ENCODE results near the gene TMEM82. TPM values are rescaled to one million over a fixed set of nuclear protein-coding genes. Genes with fewer than 3 reads are reported as not detected.
"Not testable (repeated sequence)": the region's sequence is repeated elsewhere in the genome, so short reads cannot be mapped to it uniquely, and the experiment has no call there.

The TMEM82 gene
- not detected for total RNA-seq

DNA sequence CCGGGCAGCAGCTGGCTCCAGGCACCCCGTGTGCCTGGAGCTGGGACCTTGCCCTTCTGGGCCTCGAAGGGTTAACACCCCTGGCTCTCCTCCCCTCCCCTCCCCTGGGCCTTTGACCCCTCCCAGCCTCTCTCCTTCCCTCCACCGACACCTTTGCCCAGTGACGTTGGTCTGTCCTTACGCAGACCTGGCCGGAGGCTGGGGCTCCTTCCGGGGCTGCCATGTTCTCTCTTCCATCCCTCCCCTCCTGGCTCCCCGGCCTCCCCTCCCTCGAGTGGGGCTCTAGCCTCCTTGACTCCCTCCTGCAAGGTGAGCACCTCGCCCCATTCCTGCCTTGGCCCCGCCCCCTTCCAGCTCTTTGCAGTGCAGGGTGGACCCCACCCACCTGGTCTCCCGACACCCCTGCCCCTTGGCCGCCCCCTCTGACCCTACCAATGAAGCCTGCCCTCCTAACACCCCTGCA lies at the start of gene TMEM82:
TMEM82 (plus strand) TSS at position 161 of the 463 bp plus-strand sequence; CDS start at position 222, 61 bp downstream.
- Histone ChIP-seq H3K27ac (ENCODE audit: low read depth, low read length) (no peak within 1 kb of the TSS), H3K36me3 (ENCODE audit: control insufficient read depth in 3 of 3, insufficient read depth in 3 of 3, low read length in 3 of 3) (peaks cover 0 to 10% (median 9%) of the 10 kb centered on the region in 3 donors), H3K9ac (ENCODE audit: low read depth in 1 of 3, low read length in 3 of 3) (peak within 1 kb of the TSS in 2 of 3 donors; percentile 36 to 62), H3K9me3 (ENCODE audit: control insufficient read depth in 3 of 3, low read length in 3 of 3) (no peaks in the 10 kb centered on the region), H3K4me1 (ENCODE audit: control insufficient read depth in 3 of 3, insufficient read depth in 3 of 3, low read length in 3 of 3) (peaks cover 23 to 34% (median 29%) of the 10 kb centered on the region in 3 donors), H3K4me3 (ENCODE audit: low read length in 3 of 3) (no peak within 1 kb of the TSS), H3K27me3 (ENCODE audit: control insufficient read depth in 3 of 3, insufficient read depth in 3 of 3, low read length in 3 of 3) (no peaks in the 10 kb centered on the region)

DNA sequence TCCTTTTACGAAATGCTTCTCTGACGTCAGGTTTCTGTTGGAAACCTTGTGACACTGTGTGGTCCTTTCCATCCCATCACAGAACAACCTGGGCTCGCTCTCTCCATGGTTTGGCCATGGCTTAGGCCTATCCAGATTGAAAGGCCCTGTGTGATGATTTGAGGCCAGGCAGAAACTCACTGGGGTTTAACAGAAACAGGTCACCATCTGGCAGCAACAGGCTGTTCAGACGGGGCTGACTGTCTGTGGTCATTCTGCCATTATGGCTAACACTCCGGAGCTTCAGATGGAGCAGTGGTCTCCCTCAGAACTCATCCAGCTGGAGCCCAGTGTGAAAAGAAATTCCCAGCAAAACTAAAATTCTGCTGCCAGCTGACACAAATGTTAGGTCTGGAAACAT lies 48.9 kb upstream of the TMEM82 start:
- peaks cover 2 to 8% (median 4%) of the 10 kb centered on the region in 3 donors for H3K36me3 ChIP-seq (ENCODE audit: control insufficient read depth in 3 of 3, insufficient read depth in 3 of 3, low read length in 3 of 3)
- no peaks in the 10 kb centered on the region for H3K9me3 ChIP-seq (ENCODE audit: control insufficient read depth in 3 of 3, low read length in 3 of 3)
- H3K4me1 ChIP-seq (ENCODE audit: control insufficient read depth in 3 of 3, insufficient read depth in 3 of 3, low read length in 3 of 3), result peaks cover 24 to 42% (median 35%) of the 10 kb centered on the region in 3 donors
- no peaks in the 10 kb centered on the region for H3K27me3 ChIP-seq (ENCODE audit: control insufficient read depth in 3 of 3, insufficient read depth in 3 of 3, low read length in 3 of 3)
- H3K27ac ChIP-seq (ENCODE audit: low read depth, low read length), result no peak overlapping the region
- peak overlapping the region in 1 of 3 donors; percentile 33 for H3K9ac ChIP-seq (ENCODE audit: low read depth in 1 of 3, low read length in 3 of 3)
- H3K4me3 ChIP-seq (ENCODE audit: low read length in 3 of 3), result no peak overlapping the region

DNA sequence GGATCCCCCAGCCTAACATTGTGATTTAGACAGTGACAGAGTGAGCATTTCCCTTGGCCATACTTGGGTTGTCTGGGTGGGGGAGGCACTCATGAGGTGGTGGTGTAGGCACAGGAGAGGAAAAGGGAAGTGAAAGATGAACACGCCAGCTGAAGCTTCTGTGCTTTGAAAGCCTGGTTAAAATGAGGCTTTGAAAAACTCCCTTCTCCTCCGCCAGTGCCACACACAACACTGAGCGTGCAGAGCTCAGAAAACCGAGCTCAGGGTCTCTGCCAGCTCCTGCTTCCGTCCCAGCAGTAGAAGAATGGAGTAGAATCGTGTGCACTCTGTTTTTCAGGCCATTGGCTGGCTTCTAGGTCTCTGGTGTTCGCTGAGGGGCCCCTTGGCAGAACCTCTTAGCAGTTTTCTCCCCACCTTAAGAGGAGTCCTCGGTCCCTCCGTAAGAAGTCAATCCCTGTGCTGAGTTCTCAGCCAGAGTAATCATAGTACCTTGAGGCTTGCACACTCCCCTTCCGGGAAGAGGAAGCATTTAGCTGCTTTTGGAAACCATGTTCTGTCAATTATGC lies 45.3 kb upstream of the TMEM82 start:
- peak overlapping the region in 1 of 3 donors; percentile 58 for H3K9ac ChIP-seq (ENCODE audit: low read depth in 1 of 3, low read length in 3 of 3)
- H3K36me3 ChIP-seq (ENCODE audit: control insufficient read depth in 3 of 3, insufficient read depth in 3 of 3, low read length in 3 of 3), result peaks cover 2 to 12% (median 4%) of the 10 kb centered on the region in 3 donors
- no peaks in the 10 kb centered on the region for H3K9me3 ChIP-seq (ENCODE audit: control insufficient read depth in 3 of 3, low read length in 3 of 3)
- peaks cover 22 to 40% (median 28%) of the 10 kb centered on the region in 3 donors for H3K4me1 ChIP-seq (ENCODE audit: control insufficient read depth in 3 of 3, insufficient read depth in 3 of 3, low read length in 3 of 3)
- peak overlapping the region; percentile 49 for H3K27ac ChIP-seq (ENCODE audit: low read depth, low read length)
- no peaks in the 10 kb centered on the region for H3K27me3 ChIP-seq (ENCODE audit: control insufficient read depth in 3 of 3, insufficient read depth in 3 of 3, low read length in 3 of 3)
- H3K4me3 ChIP-seq (ENCODE audit: low read length in 3 of 3), result peak overlapping the region in 1 of 3 donors; percentile 19

DNA sequence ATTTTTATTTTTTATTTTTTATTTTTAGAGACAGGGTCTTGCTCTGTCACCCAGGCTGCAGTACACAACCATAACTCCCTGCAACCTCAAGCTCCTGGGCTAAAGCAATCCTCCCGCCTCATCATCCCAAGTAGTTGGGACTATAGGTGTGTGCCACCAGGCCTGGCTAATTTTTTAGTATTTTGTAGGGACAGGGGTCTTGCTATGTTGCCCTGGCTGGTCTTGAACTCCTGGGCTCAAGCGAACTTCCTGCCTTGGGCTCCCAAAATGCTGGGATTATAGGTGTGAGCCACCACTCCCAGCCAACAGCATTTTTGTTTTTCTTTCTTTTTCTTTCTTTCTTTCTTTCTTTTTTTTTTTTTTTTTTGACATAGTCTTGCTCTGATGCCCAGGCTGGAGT lies 44.1 kb upstream of the TMEM82 start:
- H3K4me1 ChIP-seq (ENCODE audit: control insufficient read depth in 3 of 3, insufficient read depth in 3 of 3, low read length in 3 of 3), result peaks cover 20 to 43% (median 30%) of the 10 kb centered on the region in 3 donors
- no peak overlapping the region for H3K4me3 ChIP-seq (ENCODE audit: low read length in 3 of 3)
- peaks cover 2 to 12% (median 4%) of the 10 kb centered on the region in 3 donors for H3K36me3 ChIP-seq (ENCODE audit: control insufficient read depth in 3 of 3, insufficient read depth in 3 of 3, low read length in 3 of 3)
- no peak overlapping the region for H3K27ac ChIP-seq (ENCODE audit: low read depth, low read length)
- no peaks in the 10 kb centered on the region for H3K27me3 ChIP-seq (ENCODE audit: control insufficient read depth in 3 of 3, insufficient read depth in 3 of 3, low read length in 3 of 3)
- no peak overlapping the region for H3K9ac ChIP-seq (ENCODE audit: low read depth in 1 of 3, low read length in 3 of 3)
- no peaks in the 10 kb centered on the region for H3K9me3 ChIP-seq (ENCODE audit: control insufficient read depth in 3 of 3, low read length in 3 of 3)

DNA sequence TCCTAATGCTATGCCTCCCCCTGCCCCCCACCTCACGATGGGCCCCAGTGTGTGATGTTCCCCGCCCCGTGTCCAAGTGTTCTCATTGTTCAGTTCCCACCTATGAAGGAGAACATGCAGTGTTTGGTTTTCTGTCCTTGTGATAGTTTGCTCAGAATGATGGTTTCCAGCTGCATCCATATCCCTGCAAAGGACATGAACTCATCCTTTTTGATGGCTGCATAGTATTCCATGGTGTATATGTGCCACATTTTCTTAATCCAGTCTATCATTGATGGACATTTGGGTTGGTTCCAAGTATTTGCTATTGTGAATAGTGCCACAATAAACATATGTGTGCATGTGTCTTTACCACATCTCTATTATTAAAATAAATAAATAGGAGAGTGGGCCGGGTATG lies 43.0 kb upstream of the TMEM82 start:
- not testable (repeated sequence) for H3K4me3 ChIP-seq (ENCODE audit: low read length in 3 of 3); H3K27me3 ChIP-seq (ENCODE audit: control insufficient read depth in 3 of 3, insufficient read depth in 3 of 3, low read length in 3 of 3); H3K9ac ChIP-seq (ENCODE audit: low read depth in 1 of 3, low read length in 3 of 3); H3K27ac ChIP-seq (ENCODE audit: low read depth, low read length); H3K9me3 ChIP-seq (ENCODE audit: control insufficient read depth in 3 of 3, low read length in 3 of 3)
- H3K4me1 ChIP-seq (ENCODE audit: control insufficient read depth in 3 of 3, insufficient read depth in 3 of 3, low read length in 3 of 3), result peaks cover 26 to 48% (median 36%) of the 10 kb centered on the region in 3 donors
- peaks cover 0 to 12% (median 4%) of the 10 kb centered on the region in 3 donors for H3K36me3 ChIP-seq (ENCODE audit: control insufficient read depth in 3 of 3, insufficient read depth in 3 of 3, low read length in 3 of 3)

DNA sequence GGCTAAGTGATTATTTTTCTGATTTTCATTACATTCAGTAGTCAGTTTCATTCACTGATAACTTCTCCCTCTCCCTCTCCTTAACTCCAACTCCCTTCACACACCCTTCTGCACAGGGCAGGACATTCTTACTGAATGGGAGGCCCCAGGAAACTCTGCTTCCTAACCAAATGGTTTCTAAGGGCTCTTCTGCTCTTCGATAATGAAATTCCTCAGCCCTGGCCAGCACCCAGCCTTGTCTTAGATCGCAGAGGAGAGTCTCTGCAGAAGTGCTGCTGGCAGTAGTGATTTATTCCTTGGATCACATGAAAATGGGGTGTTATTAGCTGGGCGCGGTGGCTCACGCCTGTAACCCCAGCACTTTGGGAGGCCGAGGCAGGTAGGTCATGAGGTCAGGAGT lies 41.8 kb upstream of the TMEM82 start:
- Histone ChIP-seq H3K9me3 (ENCODE audit: control insufficient read depth in 3 of 3, low read length in 3 of 3) (no peaks in the 10 kb centered on the region), H3K4me1 (ENCODE audit: control insufficient read depth in 3 of 3, insufficient read depth in 3 of 3, low read length in 3 of 3) (peaks cover 35 to 60% (median 47%) of the 10 kb centered on the region in 3 donors), H3K27me3 (ENCODE audit: control insufficient read depth in 3 of 3, insufficient read depth in 3 of 3, low read length in 3 of 3) (no peaks in the 10 kb centered on the region), H3K36me3 (ENCODE audit: control insufficient read depth in 3 of 3, insufficient read depth in 3 of 3, low read length in 3 of 3) (peaks cover under 1 to 12% (median 4%) of the 10 kb centered on the region in 3 donors), H3K9ac (ENCODE audit: low read depth in 1 of 3, low read length in 3 of 3) (no peak overlapping the region), H3K4me3 (ENCODE audit: low read length in 3 of 3) (no peak overlapping the region), H3K27ac (ENCODE audit: low read depth, low read length) (no peak overlapping the region)

DNA sequence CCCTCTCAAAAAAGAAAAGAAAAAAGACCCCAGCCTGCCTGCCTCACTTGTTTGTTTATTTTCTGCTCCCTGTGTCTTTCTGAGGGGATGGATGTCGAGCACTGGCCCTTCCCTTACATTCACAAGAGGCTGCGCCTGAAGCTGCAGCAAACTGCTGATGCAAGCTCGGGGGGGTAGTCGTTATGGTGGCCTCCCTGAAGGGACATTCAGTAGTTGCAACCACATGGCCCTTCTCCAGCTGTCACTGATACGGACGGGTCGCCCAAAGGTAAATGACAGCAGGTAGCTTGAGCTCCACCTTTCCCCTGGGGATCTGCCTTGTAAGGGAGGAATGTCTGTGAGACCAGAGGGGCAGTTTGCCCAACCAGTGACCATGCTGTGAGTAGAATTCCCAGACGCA lies 40.5 kb upstream of the TMEM82 start:
- H3K9ac ChIP-seq (ENCODE audit: low read depth in 1 of 3, low read length in 3 of 3), result no peak overlapping the region
- H3K36me3 ChIP-seq (ENCODE audit: control insufficient read depth in 3 of 3, insufficient read depth in 3 of 3, low read length in 3 of 3), result peaks cover under 1 to 10% (median 6%) of the 10 kb centered on the region in 3 donors
- no peak overlapping the region for H3K4me3 ChIP-seq (ENCODE audit: low read length in 3 of 3)
- H3K4me1 ChIP-seq (ENCODE audit: control insufficient read depth in 3 of 3, insufficient read depth in 3 of 3, low read length in 3 of 3), result peaks cover 35 to 67% (median 50%) of the 10 kb centered on the region in 3 donors
- no peaks in the 10 kb centered on the region for H3K27me3 ChIP-seq (ENCODE audit: control insufficient read depth in 3 of 3, insufficient read depth in 3 of 3, low read length in 3 of 3)
- H3K27ac ChIP-seq (ENCODE audit: low read depth, low read length), result no peak overlapping the region
- no peaks in the 10 kb centered on the region for H3K9me3 ChIP-seq (ENCODE audit: control insufficient read depth in 3 of 3, low read length in 3 of 3)

DNA sequence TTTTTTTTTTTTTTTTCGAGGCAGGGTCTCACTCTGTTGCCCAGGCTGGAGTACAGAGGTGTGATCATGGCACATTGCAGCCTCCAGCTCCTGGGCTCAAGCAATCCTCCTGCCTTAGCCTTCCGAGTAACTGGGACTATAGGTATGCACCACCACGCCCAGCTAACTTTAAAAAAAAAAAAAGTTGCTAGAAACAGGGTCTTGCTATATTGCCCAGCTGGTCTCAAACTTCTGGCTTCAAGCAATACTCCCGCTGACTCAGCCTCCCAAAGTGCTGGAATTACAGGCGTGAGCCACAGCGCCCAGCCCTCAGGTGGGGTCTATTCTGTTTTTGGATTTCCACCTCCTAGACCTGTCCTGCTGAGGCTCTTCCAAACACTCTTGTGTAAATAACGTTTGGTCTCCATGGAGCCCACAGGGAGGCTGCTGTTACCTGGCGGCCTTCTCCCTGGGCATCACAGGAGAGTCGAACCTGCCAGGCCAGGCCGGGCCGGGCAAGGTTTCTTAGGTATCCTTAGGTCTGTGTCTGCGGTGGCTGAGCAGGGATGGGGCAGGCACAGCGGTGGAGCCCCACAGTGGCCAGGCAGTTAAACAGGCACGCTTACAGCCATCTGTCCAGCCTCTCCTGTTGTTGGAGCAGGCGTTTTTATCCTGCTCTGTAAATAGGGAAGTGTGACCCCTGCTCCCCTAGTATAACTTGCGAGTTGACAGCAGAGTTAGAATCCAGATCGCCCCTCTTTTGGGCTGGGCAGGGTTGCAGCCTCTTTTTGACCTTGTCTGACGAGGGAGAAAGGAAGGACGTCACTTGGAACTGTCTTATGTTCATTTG lies 39.4 kb upstream of the TMEM82 start:
- H3K9me3 ChIP-seq (ENCODE audit: control insufficient read depth in 3 of 3, low read length in 3 of 3), result no peaks in the 10 kb centered on the region
- H3K9ac ChIP-seq (ENCODE audit: low read depth in 1 of 3, low read length in 3 of 3), result peak overlapping the region; percentile 63 to 79 (median 69)
- H3K4me3 ChIP-seq (ENCODE audit: low read length in 3 of 3), result peak overlapping the region in 2 of 3 donors; percentile 10 to 29
- H3K36me3 ChIP-seq (ENCODE audit: control insufficient read depth in 3 of 3, insufficient read depth in 3 of 3, low read length in 3 of 3), result peaks cover 0 to 6% (median 4%) of the 10 kb centered on the region in 3 donors
- peaks cover 44 to 67% (median 56%) of the 10 kb centered on the region in 3 donors for H3K4me1 ChIP-seq (ENCODE audit: control insufficient read depth in 3 of 3, insufficient read depth in 3 of 3, low read length in 3 of 3)
- H3K27me3 ChIP-seq (ENCODE audit: control insufficient read depth in 3 of 3, insufficient read depth in 3 of 3, low read length in 3 of 3), result no peaks in the 10 kb centered on the region
- peak overlapping the region; percentile 89 for H3K27ac ChIP-seq (ENCODE audit: low read depth, low read length)

DNA sequence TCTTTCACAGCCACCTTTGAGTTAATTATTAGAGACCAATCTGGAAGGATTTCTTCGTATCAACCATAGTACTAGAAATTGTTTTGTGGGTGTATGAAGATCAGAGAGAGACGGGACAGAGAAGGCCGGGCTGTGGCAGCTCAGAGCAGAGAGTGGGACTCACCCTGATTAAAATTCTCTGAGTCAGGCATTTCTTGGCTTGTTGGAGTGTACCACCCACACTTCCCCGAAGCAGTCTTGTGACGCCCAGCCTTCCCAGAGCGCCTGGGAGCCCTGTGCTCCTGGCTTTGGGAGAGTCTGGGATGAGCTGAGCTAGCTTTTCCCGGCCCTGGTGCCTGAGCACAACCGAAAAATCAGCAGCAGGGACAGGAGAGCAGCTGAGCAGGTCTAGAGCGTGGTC lies 38.7 kb upstream of the TMEM82 start:
- Histone ChIP-seq H3K4me1 (ENCODE audit: control insufficient read depth in 3 of 3, insufficient read depth in 3 of 3, low read length in 3 of 3) (peaks cover 45 to 73% (median 56%) of the 10 kb centered on the region in 3 donors), H3K27ac (ENCODE audit: low read depth, low read length) (peak overlapping the region; percentile 89)

More for the DNA sequence above, 38.7 kb upstream of the TMEM82 start:
- H3K4me3 ChIP-seq (ENCODE audit: low read length in 3 of 3), result peak overlapping the region; percentile 10 to 41 (median 29)
- H3K9ac ChIP-seq (ENCODE audit: low read depth in 1 of 3, low read length in 3 of 3), result peak overlapping the region; percentile 63 to 79 (median 69)
- peaks cover 0 to 6% (median 4%) of the 10 kb centered on the region in 3 donors for H3K36me3 ChIP-seq (ENCODE audit: control insufficient read depth in 3 of 3, insufficient read depth in 3 of 3, low read length in 3 of 3)
- H3K27me3 ChIP-seq (ENCODE audit: control insufficient read depth in 3 of 3, insufficient read depth in 3 of 3, low read length in 3 of 3), result no peaks in the 10 kb centered on the region
- H3K9me3 ChIP-seq (ENCODE audit: control insufficient read depth in 3 of 3, low read length in 3 of 3), result no peaks in the 10 kb centered on the region
